ENCODE data around the gene PCGF1.

PCGF1 gene

GRCh38 chr2:74550231-74550630, 42.7 kb upstream of the PCGF1 start:
- no peak overlapping the region for H3K27ac ChIP-seq (ENCODE audit: low read depth, low read length)
- H3K27me3 ChIP-seq (ENCODE audit: insufficient read depth, low read length), result peaks cover 57% of the 10 kb centered on the region
- H3K9ac ChIP-seq (ENCODE audit: low read depth, low read length), result no peak overlapping the region
- peak overlapping the region; percentile 73 for H3K4me3 ChIP-seq (ENCODE audit: low read length)
- peaks cover 14% of the 10 kb centered on the region; the same call in 1 of the 2 replicates for H3K4me1 ChIP-seq (ENCODE audit: insufficient read depth, low read length)
- H3K36me3 ChIP-seq (ENCODE audit: insufficient read depth, low read length), result no peaks in the 10 kb centered on the region
- 84% methylated on average over 7 of the region's 7 CpGs for WGBS
- H3K9me3 ChIP-seq (ENCODE audit: insufficient read depth, low read depth, low read length), result no peaks in the 10 kb centered on the region

- WGBS, result 2% methylated on average over 85 of the region's 85 CpGs
- Histone ChIP-seq H3K4me1 (ENCODE audit: insufficient read depth, low read length) (peaks cover 14% of the 10 kb centered on the region; the same call in 1 of the 2 replicates), H3K27me3 (ENCODE audit: insufficient read depth, low read length) (peaks cover 51% of the 10 kb centered on the region)
These were observed 41.7 kb upstream of the PCGF1 start for GRCh38 chr2:74548900-74549826.

GRCh38 chr2:74548285-74548899, 40.9 kb upstream of the PCGF1 start:
- 6% methylated on average over 26 of the region's 26 CpGs for WGBS
- no peak overlapping the region for H3K27ac ChIP-seq (ENCODE audit: low read depth, low read length)

More at GRCh38 chr2:74548900-74549826, 41.7 kb upstream of the PCGF1 start:
- H3K9me3 ChIP-seq (ENCODE audit: insufficient read depth, low read depth, low read length), result no peaks in the 10 kb centered on the region
- peak overlapping the region; percentile 73 for H3K4me3 ChIP-seq (ENCODE audit: low read length)
- H3K9ac ChIP-seq (ENCODE audit: low read depth, low read length), result peak overlapping the region; percentile 81
- no peaks in the 10 kb centered on the region for H3K36me3 ChIP-seq (ENCODE audit: insufficient read depth, low read length)
- peak overlapping the region; percentile 3; the same call in 1 of the 2 replicates for H3K27ac ChIP-seq (ENCODE audit: low read depth, low read length)

GRCh38 chr2:74546004-74546403, 38.5 kb upstream of the PCGF1 start:
- Histone ChIP-seq H3K4me1 (ENCODE audit: insufficient read depth, low read length) (0 out of 2 replicates have a peak, but pooled peaks cover 5% of the 10 kb centered on the region), H3K27ac (ENCODE audit: low read depth, low read length) (no peak overlapping the region), H3K9ac (ENCODE audit: low read depth, low read length) (no peak overlapping the region), H3K4me3 (ENCODE audit: low read length) (no peak overlapping the region), H3K9me3 (ENCODE audit: insufficient read depth, low read depth, low read length) (no peaks in the 10 kb centered on the region), H3K27me3 (ENCODE audit: insufficient read depth, low read length) (peaks cover 35% of the 10 kb centered on the region), H3K36me3 (ENCODE audit: insufficient read depth, low read length) (no peaks in the 10 kb centered on the region)
- WGBS, result 87% methylated on average over 3 of the region's 3 CpGs

More at GRCh38 chr2:74548285-74548899, 40.9 kb upstream of the PCGF1 start:
- Histone ChIP-seq H3K36me3 (ENCODE audit: insufficient read depth, low read length) (no peaks in the 10 kb centered on the region), H3K9me3 (ENCODE audit: insufficient read depth, low read depth, low read length) (no peaks in the 10 kb centered on the region), H3K27me3 (ENCODE audit: insufficient read depth, low read length) (peaks cover 49% of the 10 kb centered on the region), H3K4me3 (ENCODE audit: low read length) (peak overlapping the region; percentile 73), H3K4me1 (ENCODE audit: insufficient read depth, low read length) (peaks cover 14% of the 10 kb centered on the region; the same call in 1 of the 2 replicates), H3K9ac (ENCODE audit: low read depth, low read length) (peak overlapping the region; percentile 81)

GRCh38 chr2:74544634-74545033, 37.1 kb upstream of the PCGF1 start:
- peaks cover 2% of the 10 kb centered on the region; the same call in 1 of the 2 replicates for H3K36me3 ChIP-seq (ENCODE audit: insufficient read depth, low read length)
- WGBS, result 86% methylated on average over 3 of the region's 3 CpGs

GRCh38 chr2:74542978-74543377, 35.5 kb upstream of the PCGF1 start:
- WGBS, result 89% methylated on average over 1 of the region's 1 CpG
- H3K27me3 ChIP-seq (ENCODE audit: insufficient read depth, low read length), result peaks cover 10% of the 10 kb centered on the region
- H3K36me3 ChIP-seq (ENCODE audit: insufficient read depth, low read length), result peaks cover 2% of the 10 kb centered on the region; the same call in 1 of the 2 replicates
- H3K4me1 ChIP-seq (ENCODE audit: insufficient read depth, low read length), result 0 out of 2 replicates have a peak, but pooled peaks cover 4% of the 10 kb centered on the region
- H3K9me3 ChIP-seq (ENCODE audit: insufficient read depth, low read depth, low read length), result no peaks in the 10 kb centered on the region
- H3K27ac ChIP-seq (ENCODE audit: low read depth, low read length), result no peak overlapping the region
- no peak overlapping the region for H3K9ac ChIP-seq (ENCODE audit: low read depth, low read length)
- H3K4me3 ChIP-seq (ENCODE audit: low read length), result no peak overlapping the region

More at GRCh38 chr2:74544634-74545033, 37.1 kb upstream of the PCGF1 start:
- Histone ChIP-seq H3K27me3 (ENCODE audit: insufficient read depth, low read length) (peaks cover 23% of the 10 kb centered on the region), H3K9ac (ENCODE audit: low read depth, low read length) (no peak overlapping the region), H3K9me3 (ENCODE audit: insufficient read depth, low read depth, low read length) (no peaks in the 10 kb centered on the region), H3K27ac (ENCODE audit: low read depth, low read length) (no peak overlapping the region), H3K4me1 (ENCODE audit: insufficient read depth, low read length) (0 out of 2 replicates have a peak, but pooled peaks cover under 1% of the 10 kb centered on the region), H3K4me3 (ENCODE audit: low read length) (no peak overlapping the region)

GRCh38 chr2:74540291-74540690, 32.8 kb upstream of the PCGF1 start:
- no peak overlapping the region for H3K4me3 ChIP-seq (ENCODE audit: low read length)
- no peak overlapping the region for H3K27ac ChIP-seq (ENCODE audit: low read depth, low read length)
- H3K9ac ChIP-seq (ENCODE audit: low read depth, low read length), result no peak overlapping the region
- H3K9me3 ChIP-seq (ENCODE audit: insufficient read depth, low read depth, low read length), result no peaks in the 10 kb centered on the region
- H3K27me3 ChIP-seq (ENCODE audit: insufficient read depth, low read length), result no peaks in the 10 kb centered on the region
- WGBS, result 95% methylated on average over 5 of the region's 5 CpGs
- peaks cover 2% of the 10 kb centered on the region; the same call in 1 of the 2 replicates for H3K36me3 ChIP-seq (ENCODE audit: insufficient read depth, low read length)
- H3K4me1 ChIP-seq (ENCODE audit: insufficient read depth, low read length), result 0 out of 2 replicates have a peak, but pooled peaks cover 4% of the 10 kb centered on the region

- H3K27me3 ChIP-seq (ENCODE audit: insufficient read depth, low read length), result no peaks in the 10 kb centered on the region
- H3K36me3 ChIP-seq (ENCODE audit: insufficient read depth, low read length), result peaks cover 2% of the 10 kb centered on the region
- no peak overlapping the region for H3K27ac ChIP-seq (ENCODE audit: low read depth, low read length)
- H3K4me3 ChIP-seq (ENCODE audit: low read length), result no peak overlapping the region
- WGBS, result 90% methylated on average over 7 of the region's 7 CpGs
- H3K4me1 ChIP-seq (ENCODE audit: insufficient read depth, low read length), result 0 out of 2 replicates have a peak, but pooled peaks cover 4% of the 10 kb centered on the region
- H3K9ac ChIP-seq (ENCODE audit: low read depth, low read length), result no peak overlapping the region
- H3K9me3 ChIP-seq (ENCODE audit: insufficient read depth, low read depth, low read length), result no peaks in the 10 kb centered on the region
These were observed 31.4 kb upstream of the PCGF1 start for GRCh38 chr2:74538881-74539339.

GRCh38 chr2:74537140-74537539, 29.6 kb upstream of the PCGF1 start:
- Histone ChIP-seq H3K4me3 (ENCODE audit: low read length) (no peak overlapping the region), H3K9ac (ENCODE audit: low read depth, low read length) (no peak overlapping the region), H3K36me3 (ENCODE audit: insufficient read depth, low read length) (peaks cover 20% of the 10 kb centered on the region), H3K27ac (ENCODE audit: low read depth, low read length) (no peak overlapping the region), H3K9me3 (ENCODE audit: insufficient read depth, low read depth, low read length) (no peaks in the 10 kb centered on the region), H3K27me3 (ENCODE audit: insufficient read depth, low read length) (no peaks in the 10 kb centered on the region), H3K4me1 (ENCODE audit: insufficient read depth, low read length) (0 out of 2 replicates have a peak, but pooled peaks cover 4% of the 10 kb centered on the region)
- WGBS, result 74% methylated on average over 4 of the region's 4 CpGs

- no peak overlapping the region for H3K9ac ChIP-seq (ENCODE audit: low read depth, low read length)
- no peak overlapping the region for H3K27ac ChIP-seq (ENCODE audit: low read depth, low read length)
- H3K27me3 ChIP-seq (ENCODE audit: insufficient read depth, low read length), result no peaks in the 10 kb centered on the region
- H3K9me3 ChIP-seq (ENCODE audit: insufficient read depth, low read depth, low read length), result no peaks in the 10 kb centered on the region
- no peak overlapping the region for H3K4me3 ChIP-seq (ENCODE audit: low read length)
- H3K36me3 ChIP-seq (ENCODE audit: insufficient read depth, low read length), result peaks cover 27% of the 10 kb centered on the region
- 0 out of 2 replicates have a peak, but pooled peaks cover 4% of the 10 kb centered on the region for H3K4me1 ChIP-seq (ENCODE audit: insufficient read depth, low read length)
- WGBS, result 93% methylated on average over 23 of the region's 23 CpGs
These were observed 28.9 kb upstream of the PCGF1 start for GRCh38 chr2:74536166-74536950.
